Tibial nerve (tissue), 3 donors: ENCODE data around the gene ATP8B1.

ENCODE experiments used
- CTCF ChIP-seq, 5 experiments: fragments of 200-600 bp in 3 of 5; fragments of 450-650 bp in 2 of 5; sonication (generic) in 3 of 5; IDR thresholded peaks; one replicate each; pipeline ENCODE4 v1.5.1; 2016 to 2019; ENCODE audit warnings: antibody characterized with exemption in 5 of 5, mild to moderate bottlenecking in 3 of 5, moderate library complexity in 2 of 5
- POLR2A ChIP-seq, 2 donors: fragments of 450-650 bp; IDR thresholded peaks; one replicate each; pipeline ENCODE4 v1.6.1; 2017; ENCODE audit warnings: antibody characterized with exemption in 2 of 2, mild to moderate bottlenecking in 2 of 2, moderate library complexity in 2 of 2

- TF ChIP-seq POLR2A (IDR thresholded peaks at IDR 0.05) (no peak), CTCF (IDR thresholded peaks at IDR 0.05) (no peak)
Observed at GRCh38 chr18:57668021-57668420, 135.1 kb downstream of the ATP8B1 start.
